Trophoblast cell (in vitro differentiated cells and primary cell): Measurements from ENCODE around the gene TTLL5.

Experiments used
- DNase-seq, 2 donors: peaks; one replicate each; pipeline ENCODE4 v3.0.0-alpha.2; 2016
- H2AFZ ChIP-seq: 2 replicates; pipeline ENCODE4 v1.6.1; 2013; ENCODE audit warnings: low read length, moderate library complexity, mild to moderate bottlenecking; ENCODE audit not compliant: insufficient read depth, poor library complexity
- H2AK5ac ChIP-seq: 2 replicates; pipeline ENCODE4 v1.6.1; 2013; ENCODE audit warnings: mild to moderate bottlenecking, low read length
- H2BK120ac ChIP-seq: 2 replicates; pipeline ENCODE4 v1.6.1; 2013; ENCODE audit warnings: low read length, mild to moderate bottlenecking, moderate library complexity; ENCODE audit not compliant: insufficient read depth, poor library complexity
- H2BK12ac ChIP-seq: 2 replicates; pipeline ENCODE4 v1.6.1; 2013; ENCODE audit warnings: mild to moderate bottlenecking, low read length, moderate library complexity
- H2BK5ac ChIP-seq: 2 replicates; pipeline ENCODE4 v1.6.1; 2013; ENCODE audit warnings: low read length, low read depth, moderate library complexity, mild to moderate bottlenecking; ENCODE audit not compliant: poor library complexity
- H3K14ac ChIP-seq: 2 replicates; pipeline ENCODE4 v1.6.1; 2013; ENCODE audit warnings: mild to moderate bottlenecking, low read length
- H3K18ac ChIP-seq: 2 replicates; pipeline ENCODE4 v1.6.1; 2013; ENCODE audit warnings: mild to moderate bottlenecking, low read length
- H3K23ac ChIP-seq: 2 replicates; pipeline ENCODE4 v1.6.1; 2013; ENCODE audit warnings: low read length
- H3K27ac ChIP-seq: 2 replicates; pipeline ENCODE4 v1.5.1; 2013; ENCODE audit warnings: low read depth, mild to moderate bottlenecking, inconsistent platforms, low read length, moderate library complexity
- H3K27me3 ChIP-seq: 2 replicates; pipeline ENCODE4 v1.6.1; 2013; ENCODE audit warnings: inconsistent platforms, mild to moderate bottlenecking, low read length, moderate library complexity; ENCODE audit not compliant: insufficient read depth
- H3K36me3 ChIP-seq, 2 experiments: 1 replicate in 1 of 2; 2 replicates in 1 of 2; pipeline ENCODE4 v1.6.1; 2013; ENCODE audit warnings: low read length in 2 of 2, mild to moderate bottlenecking in 2 of 2, moderate library complexity in 1 of 2; ENCODE audit not compliant: insufficient read depth in 2 of 2, control insufficient read depth in 1 of 2
- H3K4ac ChIP-seq: 2 replicates; pipeline ENCODE4 v1.6.1; 2013; ENCODE audit warnings: low read depth, mild to moderate bottlenecking, low read length, moderate library complexity
- H3K4me1 ChIP-seq, 2 experiments: 1 replicate in 1 of 2; 2 replicates in 1 of 2; pipeline ENCODE4 v1.6.1; 2013; ENCODE audit warnings: low read length in 2 of 2, mild to moderate bottlenecking in 2 of 2, moderate library complexity in 1 of 2; ENCODE audit not compliant: insufficient read depth in 2 of 2, control insufficient read depth in 1 of 2
- H3K4me2 ChIP-seq: 2 replicates; pipeline ENCODE4 v1.6.1; 2013; ENCODE audit warnings: inconsistent platforms, mild to moderate bottlenecking, low read length, moderate library complexity
- H3K4me3 ChIP-seq: 2 replicates; pipeline ENCODE4 v1.5.1; 2013; ENCODE audit warnings: mild to moderate bottlenecking, low read depth, low read length, inconsistent platforms
- H3K79me1 ChIP-seq: one replicate; pipeline ENCODE4 v1.6.1; 2013; ENCODE audit warnings: low read length
- H3K79me2 ChIP-seq: 2 replicates; pipeline ENCODE4 v1.6.1; 2013; ENCODE audit warnings: low read length, mild to moderate bottlenecking; ENCODE audit not compliant: control insufficient read depth, insufficient read depth, poor library complexity
- H3K9ac ChIP-seq: 2 replicates; pipeline ENCODE4 v1.6.1; 2013; ENCODE audit warnings: mild to moderate bottlenecking, low read length
- H3K9me3 ChIP-seq: 2 replicates; pipeline ENCODE4 v1.6.1; 2013; ENCODE audit warnings: low read depth, mild to moderate bottlenecking, control low read depth, inconsistent platforms, low read length; ENCODE audit not compliant: insufficient read depth
- H4K12ac ChIP-seq: 2 replicates; pipeline ENCODE4 v1.6.1; 2013; ENCODE audit warnings: low read depth, mild to moderate bottlenecking, low read length, moderate library complexity
- H4K8ac ChIP-seq: 2 replicates; pipeline ENCODE4 v1.6.1; 2013; ENCODE audit warnings: low read depth, mild to moderate bottlenecking, low read length, moderate library complexity
- H4K91ac ChIP-seq: one replicate; pipeline ENCODE4 v1.6.1; 2013; ENCODE audit warnings: low read depth, mild to moderate bottlenecking, low read length, moderate library complexity
- WGBS: extraction: QIAGEN DNeasy Blood & Tissue Kit; methylation state at CpG from one replicate; pipeline ENCODE4 v1.1.7; 2013; ENCODE audit warnings: missing lambda C conversion rate; ENCODE audit not compliant: insufficient read length, insufficient coverage; ENCODE audit errors: extremely low coverage; 5-methylcytosine and 5-hydroxymethylcytosine counted together

TTLL5 gene

GRCh38 chr14:75757644-75758402 lies 96.8 kb downstream of the TTLL5 start:
- H3K36me3 ChIP-seq = peaks cover 0 to 2% of the 10 kb centered on the region in 2 experiments
- H3K18ac ChIP-seq = no peak overlapping the region
- no peaks in the 10 kb centered on the region for H3K79me2 ChIP-seq
- H4K8ac ChIP-seq = no peak overlapping the region
- no peaks in the 10 kb centered on the region for H3K79me1 ChIP-seq
- H3K4me2 ChIP-seq = no peak overlapping the region
- WGBS = no CpG with 5 or more reads among the region's 4 CpGs
- no peaks in the 10 kb centered on the region for H3K9me3 ChIP-seq
- no peak overlapping the region for H2AK5ac ChIP-seq
- no peak overlapping the region for H3K27ac ChIP-seq
- H2AFZ ChIP-seq = no peak overlapping the region
- H2BK12ac ChIP-seq = no peak overlapping the region
- H3K4me1 ChIP-seq = no peaks in the 10 kb centered on the region
- no peak overlapping the region for H3K4me3 ChIP-seq
- no peaks in the 10 kb centered on the region for H3K27me3 ChIP-seq
- no peak overlapping the region for H4K91ac ChIP-seq
- H2BK120ac ChIP-seq = no peak overlapping the region
- no peak overlapping the region for H3K23ac ChIP-seq
- no peak overlapping the region for H3K14ac ChIP-seq
- H3K9ac ChIP-seq = no peak overlapping the region
- no peak overlapping the region for H3K4ac ChIP-seq
- no peak for DNase-seq
- H2BK5ac ChIP-seq = no peak overlapping the region
- H4K12ac ChIP-seq = no peak overlapping the region

GRCh38 chr14:75764020-75764419 lies 103.0 kb downstream of the TTLL5 start:
- H3K4me3 ChIP-seq = no peak overlapping the region
- H3K36me3 ChIP-seq = peaks cover 3 to 4% of the 10 kb centered on the region in 2 experiments
- no peak overlapping the region for H3K9ac ChIP-seq
- H2BK12ac ChIP-seq = no peak overlapping the region
- H2AK5ac ChIP-seq = no peak overlapping the region
- no peak overlapping the region for H3K4me2 ChIP-seq
- H3K14ac ChIP-seq = no peak overlapping the region
- H3K4me1 ChIP-seq = no peaks in the 10 kb centered on the region
- H2AFZ ChIP-seq = no peak overlapping the region
- no peaks in the 10 kb centered on the region for H3K79me2 ChIP-seq
- no peak overlapping the region for H2BK120ac ChIP-seq
- H3K18ac ChIP-seq = no peak overlapping the region
- no peak overlapping the region for H4K12ac ChIP-seq
- H3K27me3 ChIP-seq = no peaks in the 10 kb centered on the region
- H4K8ac ChIP-seq = no peak overlapping the region
- no peak overlapping the region for H3K4ac ChIP-seq
- DNase-seq = no peak
- H3K79me1 ChIP-seq = no peaks in the 10 kb centered on the region
- WGBS = no CpG with 5 or more reads among the region's 4 CpGs
- H3K27ac ChIP-seq = no peak overlapping the region
- no peak overlapping the region for H4K91ac ChIP-seq
- H3K9me3 ChIP-seq = no peaks in the 10 kb centered on the region
- H3K23ac ChIP-seq = no peak overlapping the region
- H2BK5ac ChIP-seq = no peak overlapping the region

- H3K36me3 ChIP-seq = peaks cover 3 to 4% of the 10 kb centered on the region in 2 experiments
- H3K27me3 ChIP-seq = no peaks in the 10 kb centered on the region
- H3K4me3 ChIP-seq = no peak overlapping the region
- H2BK12ac ChIP-seq = no peak overlapping the region
- no peak overlapping the region for H3K9ac ChIP-seq
- DNase-seq = no peak
- no peaks in the 10 kb centered on the region for H3K4me1 ChIP-seq
- no peaks in the 10 kb centered on the region for H3K79me1 ChIP-seq
- H2AFZ ChIP-seq = no peak overlapping the region
- H3K4me2 ChIP-seq = no peak overlapping the region
- no peak overlapping the region for H4K12ac ChIP-seq
- H4K91ac ChIP-seq = no peak overlapping the region
- H3K9me3 ChIP-seq = no peaks in the 10 kb centered on the region
- no peak overlapping the region for H2BK120ac ChIP-seq
- no peak overlapping the region for H3K18ac ChIP-seq
- H2BK5ac ChIP-seq = no peak overlapping the region
- H4K8ac ChIP-seq = no peak overlapping the region
- no peak overlapping the region for H3K14ac ChIP-seq
- no peak overlapping the region for H3K4ac ChIP-seq
- H3K27ac ChIP-seq = no peak overlapping the region
- no peaks in the 10 kb centered on the region for H3K79me2 ChIP-seq
- H3K23ac ChIP-seq = no peak overlapping the region
- H2AK5ac ChIP-seq = no peak overlapping the region
- no CpG with 5 or more reads among the region's 9 CpGs for WGBS
These were observed 108.1 kb downstream of the TTLL5 start for GRCh38 chr14:75769047-75769685.

GRCh38 chr14:75770635-75771034 lies 109.6 kb downstream of the TTLL5 start:
- no peaks in the 10 kb centered on the region for H3K4me1 ChIP-seq
- WGBS = no CpG with 5 or more reads among the region's 2 CpGs

More at GRCh38 chr14:75770635-75771034, 109.6 kb downstream of the TTLL5 start:
- Histone ChIP-seq H3K23ac (no peak overlapping the region), H3K4ac (no peak overlapping the region), H3K9ac (no peak overlapping the region), H2BK120ac (no peak overlapping the region), H3K18ac (no peak overlapping the region), H4K12ac (no peak overlapping the region), H2AFZ (no peak overlapping the region), H3K36me3 (peaks cover 6 to 8% of the 10 kb centered on the region in 2 experiments), H2BK12ac (no peak overlapping the region), H4K91ac (no peak overlapping the region), H2AK5ac (no peak overlapping the region), H3K14ac (no peak overlapping the region), H3K27ac (no peak overlapping the region), H3K4me3 (no peak overlapping the region), H3K79me1 (no peaks in the 10 kb centered on the region), H3K27me3 (no peaks in the 10 kb centered on the region), H2BK5ac (no peak overlapping the region), H3K9me3 (no peaks in the 10 kb centered on the region), H4K8ac (no peak overlapping the region), H3K4me2 (no peak overlapping the region), H3K79me2 (no peaks in the 10 kb centered on the region)
- no peak for DNase-seq
